Activated effector memory CD4-positive, alpha-beta T cell treated with Interleukin-2 at 50 U/mL for 16 hours (primary cell): Measurements from ENCODE around the gene GABRQ.
"Not testable (repeated sequence)": the region's sequence is repeated elsewhere in the genome, so short reads cannot be mapped to it uniquely, and the experiment has no call there.

Experiments used
- DNase-seq: peaks from one replicate; pipeline ENCODE4 v3.0.0-alpha.2; 2020

Gene GABRQ

GRCh38 chrX:152663086-152663485, 25.4 kb downstream of the GABRQ start:
- DNase-seq: no peak

- DNase-seq: no peak
Measured at GRCh38 chrX:152674135-152674534, 36.4 kb downstream of the GABRQ start.

GRCh38 chrX:152674652-152675051, 37.0 kb downstream of the GABRQ start:
- not testable (repeated sequence) for DNase-seq

- not testable (repeated sequence) for DNase-seq
Measured at GRCh38 chrX:152681012-152681411, 43.3 kb downstream of the GABRQ start.

GRCh38 chrX:152697952-152698931, 60.5 kb downstream of the GABRQ start, which contains the start of gene MAGEA3:
TSS of gene MAGEA3 (plus strand) at chrX:152698794. CDS start at chrX:152700833, 2,039 bp downstream.
- DNase-seq: not testable (repeated sequence)

- DNase-seq: not testable (repeated sequence)
Measured at GRCh38 chrX:152700390-152700789, 62.7 kb downstream of the GABRQ start.

- DNase-seq: not testable (repeated sequence)
Measured at GRCh38 chrX:152706500-152706899, 68.8 kb downstream of the GABRQ start.
